ENCODE data around the gene PLCG1.
A peak's percentile ranks its signal among the peaks of the same experiment; 100 is the strongest.

PLCG1 gene

DNA sequence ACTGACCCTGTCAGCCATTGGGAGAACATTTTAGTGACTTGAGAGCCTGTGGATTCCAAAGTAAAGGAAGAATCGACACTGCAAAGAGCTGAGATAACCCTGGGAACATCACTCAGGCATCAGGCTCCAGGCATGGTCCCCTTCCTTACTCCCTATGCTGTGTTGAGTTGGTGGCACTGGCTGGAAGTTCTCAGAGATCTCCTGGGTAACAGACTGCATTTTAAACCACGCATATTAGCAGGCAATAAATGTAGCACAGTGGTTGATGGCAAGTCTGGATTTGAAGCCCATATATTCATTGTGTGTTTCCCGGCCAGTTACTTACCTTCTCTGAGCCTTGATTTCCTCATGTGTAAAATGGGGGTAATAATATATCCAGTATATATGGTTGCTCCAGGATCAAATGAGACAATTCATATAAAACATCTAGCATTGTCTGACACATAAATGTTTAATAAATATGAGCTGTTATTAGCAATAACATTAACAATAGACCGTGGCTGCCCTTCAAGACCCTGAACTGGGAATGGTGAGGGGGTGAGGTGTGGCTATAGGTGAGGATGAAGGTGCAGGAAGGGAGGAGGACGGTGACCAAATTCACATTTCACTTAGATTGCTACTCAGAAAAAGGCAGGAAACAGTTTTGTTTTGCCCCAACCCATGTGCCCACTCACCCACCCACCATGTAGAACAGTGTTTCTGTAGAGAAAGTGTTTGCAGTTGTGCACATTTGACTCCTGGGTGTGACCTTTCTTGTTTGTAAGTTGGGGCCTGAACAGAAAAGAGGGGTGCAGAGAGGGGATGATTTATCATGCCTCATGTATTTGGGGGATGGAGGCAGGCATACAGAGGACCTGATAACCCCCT, 2.1 kb downstream of the PLCG1 start:
- no peak overlapping the region for H3K4ac ChIP-seq (ENCODE audit: low read depth in 1 of 2, low read length in 2 of 2)
- H2BK12ac ChIP-seq (ENCODE audit: low read length in 2 of 2), result peak overlapping the region in 1 of 2 experiments; percentile 34
- H3K27me3 ChIP-seq (ENCODE audit: control insufficient read depth in 1 of 2, insufficient read depth in 1 of 2, low read length in 2 of 2), result no peaks in the 10 kb centered on the region
- peak overlapping the region; percentile 81 for H3K4me2 ChIP-seq (ENCODE audit: low read length, poor library complexity, severe bottlenecking)
- peak overlapping the region; percentile 84 to 96 for H3K4me3 ChIP-seq (ENCODE audit: insufficient read depth in 1 of 2, low read depth in 1 of 2, low read length in 2 of 2)
- H2BK5ac ChIP-seq (ENCODE audit: low read depth, low read length, poor library complexity, severe bottlenecking), result no peak overlapping the region
- H3K4me1 ChIP-seq (ENCODE audit: control insufficient read depth, insufficient read depth, low read depth, low read length), result peaks cover 47% of the 10 kb centered on the region
- no peak overlapping the region for H3K27ac ChIP-seq (ENCODE audit: low read length, poor library complexity, severe bottlenecking)
- H3K79me1 ChIP-seq (replicated peaks; ENCODE audit: low read length, poor library complexity, severe bottlenecking), result peaks cover 2% of the 10 kb centered on the region
- H3K36me3 ChIP-seq (ENCODE audit: control insufficient read depth in 1 of 2, insufficient read depth in 2 of 2, low read depth in 1 of 2, low read length in 2 of 2), result peaks cover 0 to 6% of the 10 kb centered on the region in 2 experiments
- peak overlapping the region; percentile 90 for H3K9ac ChIP-seq (ENCODE audit: low read length)
- no peak overlapping the region for H4K91ac ChIP-seq (ENCODE audit: low read length)
- no peak for DNase-seq
- H2AFZ ChIP-seq (ENCODE audit: low read depth, low read length), result no peak overlapping the region
- H3K18ac ChIP-seq (ENCODE audit: low read depth in 1 of 2, low read length in 2 of 2), result no peak overlapping the region
- no peak overlapping the region for H4K8ac ChIP-seq (ENCODE audit: low read length)
- H2BK120ac ChIP-seq (ENCODE audit: low read depth, low read length), result no peak overlapping the region
- H2BK15ac ChIP-seq (ENCODE audit: low read depth, poor library complexity, severe bottlenecking), result no peak overlapping the region
- H3K23ac ChIP-seq (ENCODE audit: low read length in 2 of 2), result no peak overlapping the region
- peak overlapping the region; percentile 17 for H2AK5ac ChIP-seq (ENCODE audit: low read length, severe bottlenecking)
- 89% methylated on average over 3 of the region's 5 CpGs for WGBS
- H3K14ac ChIP-seq (ENCODE audit: low read length in 2 of 2), result no peak overlapping the region
- H3K9me3 ChIP-seq (ENCODE audit: control insufficient read depth, low read length), result no peaks in the 10 kb centered on the region

- H2AK5ac ChIP-seq (ENCODE audit: low read length, severe bottlenecking), result peak overlapping the region; percentile 60
- no peak overlapping the region for H3K4me2 ChIP-seq (ENCODE audit: low read length, poor library complexity, severe bottlenecking)
- no peaks in the 10 kb centered on the region for H3K27me3 ChIP-seq (ENCODE audit: control insufficient read depth in 1 of 2, insufficient read depth in 1 of 2, low read length in 2 of 2)
- H4K91ac ChIP-seq (ENCODE audit: low read length), result peak overlapping the region; percentile 10
- H2BK15ac ChIP-seq (ENCODE audit: low read depth, poor library complexity, severe bottlenecking), result no peak overlapping the region
- peaks cover 6% of the 10 kb centered on the region for H3K79me1 ChIP-seq (replicated peaks; ENCODE audit: low read length, poor library complexity, severe bottlenecking)
- DNase-seq, result no peak
- no peak overlapping the region for H3K18ac ChIP-seq (ENCODE audit: low read depth in 1 of 2, low read length in 2 of 2)
- peak overlapping the region; percentile 28 for H3K27ac ChIP-seq (ENCODE audit: low read length, poor library complexity, severe bottlenecking)
- H3K14ac ChIP-seq (ENCODE audit: low read length in 2 of 2), result no peak overlapping the region
- H3K9me3 ChIP-seq (ENCODE audit: control insufficient read depth, low read length), result no peaks in the 10 kb centered on the region
- no peak overlapping the region for H3K4me3 ChIP-seq (ENCODE audit: insufficient read depth in 1 of 2, low read depth in 1 of 2, low read length in 2 of 2)
- peaks cover 47% of the 10 kb centered on the region for H3K4me1 ChIP-seq (ENCODE audit: control insufficient read depth, insufficient read depth, low read depth, low read length)
- H4K8ac ChIP-seq (ENCODE audit: low read length), result no peak overlapping the region
- H3K9ac ChIP-seq (ENCODE audit: low read length), result peak overlapping the region; percentile 24
- H3K36me3 ChIP-seq (ENCODE audit: control insufficient read depth in 1 of 2, insufficient read depth in 2 of 2, low read depth in 1 of 2, low read length in 2 of 2), result peaks cover 0 to 9% of the 10 kb centered on the region in 2 experiments
- no peak overlapping the region for H2BK120ac ChIP-seq (ENCODE audit: low read depth, low read length)
- H2BK5ac ChIP-seq (ENCODE audit: low read depth, low read length, poor library complexity, severe bottlenecking), result no peak overlapping the region
- H3K4ac ChIP-seq (ENCODE audit: low read depth in 1 of 2, low read length in 2 of 2), result no peak overlapping the region
- H2AFZ ChIP-seq (ENCODE audit: low read depth, low read length), result no peak overlapping the region
- H2BK12ac ChIP-seq (ENCODE audit: low read length in 2 of 2), result no peak overlapping the region
- 76% methylated on average over 10 of the region's 10 CpGs for WGBS
- no peak overlapping the region for H3K23ac ChIP-seq (ENCODE audit: low read length in 2 of 2)
Observed at GRCh38 chr20:41140226-41141133, 3.1 kb downstream of the PLCG1 start.

GRCh38 chr20:41141153-41141815, 3.9 kb downstream of the PLCG1 start:
- Histone ChIP-seq H2BK15ac (ENCODE audit: low read depth, poor library complexity, severe bottlenecking) (no peak overlapping the region), H4K91ac (ENCODE audit: low read length) (peak overlapping the region; percentile 10), H3K18ac (ENCODE audit: low read depth in 1 of 2, low read length in 2 of 2) (peak overlapping the region; percentile 40 to 52), H2AFZ (ENCODE audit: low read depth, low read length) (no peak overlapping the region), H3K36me3 (ENCODE audit: control insufficient read depth in 1 of 2, insufficient read depth in 2 of 2, low read depth in 1 of 2, low read length in 2 of 2) (peaks cover 0 to 14% of the 10 kb centered on the region in 2 experiments), H3K4ac (ENCODE audit: low read depth in 1 of 2, low read length in 2 of 2) (no peak overlapping the region), H3K79me1 (replicated peaks; ENCODE audit: low read length, poor library complexity, severe bottlenecking) (peaks cover 7% of the 10 kb centered on the region), H2AK5ac (ENCODE audit: low read length, severe bottlenecking) (peak overlapping the region; percentile 60), H3K9ac (ENCODE audit: low read length) (peak overlapping the region; percentile 24), H3K27ac (ENCODE audit: low read length, poor library complexity, severe bottlenecking) (peak overlapping the region; percentile 28), H2BK12ac (ENCODE audit: low read length in 2 of 2) (peak overlapping the region in 1 of 2 experiments; percentile 19), H3K4me2 (ENCODE audit: low read length, poor library complexity, severe bottlenecking) (peak overlapping the region; percentile 25), H4K8ac (ENCODE audit: low read length) (no peak overlapping the region), H2BK5ac (ENCODE audit: low read depth, low read length, poor library complexity, severe bottlenecking) (no peak overlapping the region), H3K4me3 (ENCODE audit: insufficient read depth in 1 of 2, low read depth in 1 of 2, low read length in 2 of 2) (no peak overlapping the region), H2BK120ac (ENCODE audit: low read depth, low read length) (no peak overlapping the region), H3K27me3 (ENCODE audit: control insufficient read depth in 1 of 2, insufficient read depth in 1 of 2, low read length in 2 of 2) (no peaks in the 10 kb centered on the region), H3K9me3 (ENCODE audit: control insufficient read depth, low read length) (no peaks in the 10 kb centered on the region), H3K4me1 (ENCODE audit: control insufficient read depth, insufficient read depth, low read depth, low read length) (peaks cover 44% of the 10 kb centered on the region), H3K23ac (ENCODE audit: low read length in 2 of 2) (peak overlapping the region in 1 of 2 experiments; percentile 5), H3K14ac (ENCODE audit: low read length in 2 of 2) (peak overlapping the region in 1 of 2 experiments; percentile 38)
- peak; percentile 90 for DNase-seq
- 8% methylated on average over 8 of the region's 8 CpGs for WGBS
